ENCODE results near the gene NME7.

Gene NME7

DNA sequence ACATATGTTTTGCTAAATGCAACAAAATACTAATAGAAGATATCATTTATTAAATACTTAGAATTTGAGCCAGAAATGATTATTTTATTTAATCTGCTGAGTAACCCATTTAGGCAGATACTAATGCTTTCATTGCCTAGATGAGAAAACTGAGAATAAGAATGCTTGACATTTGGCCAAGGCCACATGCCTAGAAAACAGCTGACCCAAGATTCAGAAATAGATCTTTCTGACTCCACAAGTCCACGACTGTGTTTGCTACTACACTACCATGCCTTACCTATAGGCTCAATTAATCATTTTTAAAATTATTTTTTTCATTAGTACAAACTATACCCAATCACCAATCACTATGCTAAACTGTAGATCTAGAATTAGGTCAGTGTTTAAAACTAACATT is 131.5 kb downstream of the NME7 start:
- TF ChIP-seq, protein P1, sequence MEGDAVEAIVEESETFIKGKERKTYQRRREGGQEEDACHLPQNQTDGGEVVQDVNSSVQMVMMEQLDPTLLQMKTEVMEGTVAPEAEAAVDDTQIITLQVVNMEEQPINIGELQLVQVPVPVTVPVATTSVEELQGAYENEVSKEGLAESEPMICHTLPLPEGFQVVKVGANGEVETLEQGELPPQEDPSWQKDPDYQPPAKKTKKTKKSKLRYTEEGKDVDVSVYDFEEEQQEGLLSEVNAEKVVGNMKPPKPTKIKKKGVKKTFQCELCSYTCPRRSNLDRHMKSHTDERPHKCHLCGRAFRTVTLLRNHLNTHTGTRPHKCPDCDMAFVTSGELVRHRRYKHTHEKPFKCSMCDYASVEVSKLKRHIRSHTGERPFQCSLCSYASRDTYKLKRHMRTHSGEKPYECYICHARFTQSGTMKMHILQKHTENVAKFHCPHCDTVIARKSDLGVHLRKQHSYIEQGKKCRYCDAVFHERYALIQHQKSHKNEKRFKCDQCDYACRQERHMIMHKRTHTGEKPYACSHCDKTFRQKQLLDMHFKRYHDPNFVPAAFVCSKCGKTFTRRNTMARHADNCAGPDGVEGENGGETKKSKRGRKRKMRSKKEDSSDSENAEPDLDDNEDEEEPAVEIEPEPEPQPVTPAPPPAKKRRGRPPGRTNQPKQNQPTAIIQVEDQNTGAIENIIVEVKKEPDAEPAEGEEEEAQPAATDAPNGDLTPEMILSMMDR (IDR thresholded peaks at IDR 0.05; ENCODE audit: insufficient read depth, low read length, poor library complexity, severe bottlenecking), result no peak
- no peak overlapping the region for H3K4me3 ChIP-seq (replicated peaks; ENCODE audit: low read depth, low read length)
- H3K36me3 ChIP-seq (ENCODE audit: control insufficient read depth, insufficient read depth, low read length), result no peaks in the 10 kb centered on the region
- no peaks in the 10 kb centered on the region for H3K27me3 ChIP-seq (replicated peaks; ENCODE audit: control insufficient read depth, insufficient read depth, low read length)
- no peak for DNase-seq (ENCODE audit: extremely low read depth, insufficient read length)

DNA sequence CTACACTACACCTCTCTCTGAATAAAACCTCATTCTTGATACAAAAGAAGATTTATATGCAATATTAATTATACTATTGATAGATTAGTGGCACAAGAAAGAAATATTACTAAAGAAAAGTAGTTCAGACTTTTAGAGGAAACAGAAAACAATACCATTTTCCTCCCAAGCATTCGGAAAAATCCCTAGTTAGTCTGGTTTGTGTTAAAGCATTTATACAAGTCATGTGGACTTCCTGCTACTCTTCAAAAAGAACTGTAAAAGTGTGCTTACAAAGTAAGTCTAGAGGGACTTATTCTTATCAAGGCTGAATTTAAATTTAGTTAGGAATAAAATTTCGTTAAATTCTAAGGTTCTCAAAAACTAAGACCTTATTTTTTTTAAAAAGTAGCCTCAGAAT is 132.0 kb downstream of the NME7 start:
- DNase-seq (ENCODE audit: extremely low read depth, insufficient read length), result no peak
- H3K27me3 ChIP-seq (replicated peaks; ENCODE audit: control insufficient read depth, insufficient read depth, low read length), result no peaks in the 10 kb centered on the region
- no peaks in the 10 kb centered on the region for H3K36me3 ChIP-seq (ENCODE audit: control insufficient read depth, insufficient read depth, low read length)
- TF ChIP-seq, protein P1 (IDR thresholded peaks at IDR 0.05; ENCODE audit: insufficient read depth, low read length, poor library complexity, severe bottlenecking), result no peak
- no peak overlapping the region for H3K4me3 ChIP-seq (replicated peaks; ENCODE audit: low read depth, low read length)

DNA sequence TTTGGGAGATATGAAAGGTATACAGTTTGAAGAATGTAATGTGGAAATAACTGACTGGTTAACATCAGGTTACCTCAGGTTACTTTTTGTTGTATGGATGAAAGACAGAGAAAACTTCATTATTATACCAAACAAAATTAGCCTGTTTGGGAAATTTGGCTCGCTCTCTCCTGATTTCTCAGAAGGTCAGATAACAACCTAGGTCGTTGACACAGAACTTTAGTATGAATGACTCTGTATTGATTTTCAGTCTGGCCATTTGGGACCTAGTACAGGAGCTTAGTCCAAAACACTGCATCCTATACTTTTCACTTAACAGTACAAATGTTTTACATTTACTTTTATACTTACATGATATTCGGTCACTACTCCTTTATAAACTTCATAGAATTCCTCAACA is 132.8 kb downstream of the NME7 start:
- Histone ChIP-seq H3K27me3 (replicated peaks; ENCODE audit: control insufficient read depth, insufficient read depth, low read length) (no peaks in the 10 kb centered on the region), H3K4me3 (replicated peaks; ENCODE audit: low read depth, low read length) (no peak overlapping the region), H3K36me3 (ENCODE audit: control insufficient read depth, insufficient read depth, low read length) (no peaks in the 10 kb centered on the region)
- no peak for DNase-seq (ENCODE audit: extremely low read depth, insufficient read length)
- TF ChIP-seq, protein P1 (IDR thresholded peaks at IDR 0.05; ENCODE audit: insufficient read depth, low read length, poor library complexity, severe bottlenecking), result no peak

DNA sequence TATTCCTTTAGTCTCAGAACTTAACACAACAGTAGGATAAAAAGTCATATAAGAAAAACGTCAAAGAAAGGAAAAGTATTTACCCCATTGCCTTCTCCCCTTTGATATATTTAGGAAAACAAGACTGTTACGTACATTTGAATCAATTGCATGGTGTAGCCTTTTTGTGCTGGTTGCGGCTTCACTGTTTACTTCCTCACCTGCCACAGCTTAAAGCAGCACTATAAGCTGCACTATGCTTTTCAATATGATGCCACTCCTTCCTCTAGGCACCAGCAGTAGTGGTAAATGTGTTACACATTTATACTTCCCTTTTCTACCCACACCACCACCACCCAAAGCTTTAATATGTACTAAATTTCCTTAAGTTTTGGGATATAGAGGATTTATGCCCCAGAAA is 150.0 kb downstream of the NME7 start:
- DNase-seq (ENCODE audit: extremely low read depth, insufficient read length), result no peak
- TF ChIP-seq, protein P1 (IDR thresholded peaks at IDR 0.05; ENCODE audit: insufficient read depth, low read length, poor library complexity, severe bottlenecking), result no peak
- Histone ChIP-seq H3K27me3 (replicated peaks; ENCODE audit: control insufficient read depth, insufficient read depth, low read length) (no peaks in the 10 kb centered on the region), H3K36me3 (ENCODE audit: control insufficient read depth, insufficient read depth, low read length) (no peaks in the 10 kb centered on the region), H3K4me3 (replicated peaks; ENCODE audit: low read depth, low read length) (no peak overlapping the region)

DNA sequence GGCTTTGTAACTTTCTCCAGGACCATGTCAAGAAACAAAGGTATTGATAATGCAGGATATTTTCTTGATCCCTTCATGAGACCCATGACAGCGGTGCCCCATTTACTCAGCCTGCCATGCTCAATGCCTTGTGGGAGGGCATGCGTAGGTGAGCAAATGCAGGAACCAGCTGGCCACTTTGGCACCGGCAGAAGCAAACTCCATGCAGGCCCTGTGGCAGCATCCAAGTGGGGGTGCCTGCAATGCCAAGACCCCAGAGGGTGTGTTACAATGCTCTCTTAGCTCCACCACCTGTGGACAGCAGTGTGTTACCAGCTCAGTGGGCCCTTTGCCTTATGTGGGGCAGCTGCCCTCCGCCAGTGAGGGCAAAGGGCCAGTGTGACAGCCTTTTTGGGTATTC is 153.0 kb downstream of the NME7 start:
- Histone ChIP-seq H3K4me3 (replicated peaks; ENCODE audit: low read depth, low read length) (no peak overlapping the region), H3K27me3 (replicated peaks; ENCODE audit: control insufficient read depth, insufficient read depth, low read length) (no peaks in the 10 kb centered on the region), H3K36me3 (ENCODE audit: control insufficient read depth, insufficient read depth, low read length) (no peaks in the 10 kb centered on the region)
- no peak for DNase-seq (ENCODE audit: extremely low read depth, insufficient read length)
- TF ChIP-seq, protein P1 (IDR thresholded peaks at IDR 0.05; ENCODE audit: insufficient read depth, low read length, poor library complexity, severe bottlenecking), result no peak

DNA sequence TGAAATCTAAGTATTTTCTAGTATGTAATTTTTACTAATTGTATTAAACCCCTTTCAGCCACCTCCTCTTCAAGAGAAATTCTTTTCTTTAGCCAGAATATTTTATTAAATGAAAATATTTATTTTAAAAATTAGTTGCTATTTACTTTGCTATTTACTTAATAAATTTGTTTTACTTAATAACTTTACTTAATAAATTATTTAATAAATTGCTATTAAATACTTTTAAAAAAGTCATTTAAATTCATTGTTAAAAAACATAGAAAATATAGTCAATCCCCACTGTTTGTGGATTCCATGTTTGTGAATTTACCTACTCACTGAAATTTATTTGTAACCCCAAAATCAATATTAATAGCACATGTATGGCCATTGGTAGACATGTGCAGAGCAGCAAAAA is 155.5 kb downstream of the NME7 start:
- no peak for DNase-seq (ENCODE audit: extremely low read depth, insufficient read length)
- H3K36me3 ChIP-seq (ENCODE audit: control insufficient read depth, insufficient read depth, low read length), result no peaks in the 10 kb centered on the region
- no peak overlapping the region for H3K4me3 ChIP-seq (replicated peaks; ENCODE audit: low read depth, low read length)
- H3K27me3 ChIP-seq (replicated peaks; ENCODE audit: control insufficient read depth, insufficient read depth, low read length), result no peaks in the 10 kb centered on the region
- TF ChIP-seq, protein P1 (IDR thresholded peaks at IDR 0.05; ENCODE audit: insufficient read depth, low read length, poor library complexity, severe bottlenecking), result no peak
